Measurements from ENCODE around the gene MPV17.

DNA sequence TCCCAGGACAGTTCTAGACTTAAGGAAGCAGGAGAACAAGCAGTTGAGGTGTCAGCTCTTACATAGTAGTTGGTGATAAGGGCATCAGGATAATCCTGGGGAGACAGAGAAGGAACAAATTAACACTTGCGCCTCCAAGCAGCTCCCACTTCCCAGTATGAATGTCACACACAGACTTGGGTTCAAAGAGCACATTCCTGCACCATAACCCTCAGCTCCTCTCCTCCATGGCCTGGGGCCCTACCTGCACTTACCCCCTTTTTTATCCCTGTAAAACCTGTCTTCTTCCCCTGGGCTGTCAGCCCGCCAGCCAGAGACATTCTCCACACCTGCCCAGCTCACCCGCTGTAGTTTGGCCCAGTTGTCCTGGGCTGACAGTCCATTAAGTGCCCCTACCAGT lies 10.7 kb downstream of the MPV17 start:
- TF ChIP-seq, protein P1, sequence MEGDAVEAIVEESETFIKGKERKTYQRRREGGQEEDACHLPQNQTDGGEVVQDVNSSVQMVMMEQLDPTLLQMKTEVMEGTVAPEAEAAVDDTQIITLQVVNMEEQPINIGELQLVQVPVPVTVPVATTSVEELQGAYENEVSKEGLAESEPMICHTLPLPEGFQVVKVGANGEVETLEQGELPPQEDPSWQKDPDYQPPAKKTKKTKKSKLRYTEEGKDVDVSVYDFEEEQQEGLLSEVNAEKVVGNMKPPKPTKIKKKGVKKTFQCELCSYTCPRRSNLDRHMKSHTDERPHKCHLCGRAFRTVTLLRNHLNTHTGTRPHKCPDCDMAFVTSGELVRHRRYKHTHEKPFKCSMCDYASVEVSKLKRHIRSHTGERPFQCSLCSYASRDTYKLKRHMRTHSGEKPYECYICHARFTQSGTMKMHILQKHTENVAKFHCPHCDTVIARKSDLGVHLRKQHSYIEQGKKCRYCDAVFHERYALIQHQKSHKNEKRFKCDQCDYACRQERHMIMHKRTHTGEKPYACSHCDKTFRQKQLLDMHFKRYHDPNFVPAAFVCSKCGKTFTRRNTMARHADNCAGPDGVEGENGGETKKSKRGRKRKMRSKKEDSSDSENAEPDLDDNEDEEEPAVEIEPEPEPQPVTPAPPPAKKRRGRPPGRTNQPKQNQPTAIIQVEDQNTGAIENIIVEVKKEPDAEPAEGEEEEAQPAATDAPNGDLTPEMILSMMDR (IDR thresholded peaks at IDR 0.05; ENCODE audit: low read depth, low read length): no peak
- TF ChIP-seq EZH2phosphoT487 (IDR thresholded peaks at IDR 0.05; ENCODE audit: low read depth): no peak
